GM23338 (cell line): ENCODE results near the gene MED27.

ENCODE experiments used
- CREB1 ChIP-seq: fragments of 250-450 bp; sonication (Bioruptor Pico); IDR thresholded peaks from 2 replicates; pipeline ENCODE4 v1.5.0; 2020; ENCODE audit warnings: low read depth, mild to moderate bottlenecking, moderate library complexity
- CTCF ChIP-seq, 2 experiments: fragments of 200-600 bp in 1 of 2; sonication (generic) in 1 of 2; conservative IDR thresholded peaks; 2 replicates each; pipeline versions ENCODE4 v1.5.1 to v1.6.1; 2016 to 2017; ENCODE audit warnings: antibody characterized with exemption in 2 of 2, low read depth in 2 of 2, mild to moderate bottlenecking in 2 of 2, moderate library complexity in 1 of 2
- ETS1 ChIP-seq: IDR thresholded peaks from 2 replicates; pipeline ENCODE4 v1.6.1; 2016; ENCODE audit warnings: antibody characterized with exemption
- EZH2 ChIP-seq: fragments of 200-600 bp; sonication (generic); IDR thresholded peaks from one replicate; pipeline ENCODE4 v1.8.0; 2017; ENCODE audit warnings: antibody characterized with exemption, mild to moderate bottlenecking, low read depth; ENCODE audit not compliant: unreplicated experiment
- EZH2phosphoT487 ChIP-seq: fragments of 200-600 bp; sonication (generic); IDR thresholded peaks from one replicate; pipeline ENCODE4 v1.8.1; 2018; ENCODE audit warnings: antibody characterized with exemption; ENCODE audit not compliant: unreplicated experiment
- JUNB ChIP-seq: IDR thresholded peaks from one replicate; pipeline ENCODE4 v1.6.1; 2016; ENCODE audit warnings: antibody characterized with exemption; ENCODE audit not compliant: unreplicated experiment
- NANOG ChIP-seq: IDR thresholded peaks from 2 replicates; pipeline ENCODE4 v1.6.1; 2016; ENCODE audit warnings: antibody characterized with exemption, borderline replicate concordance
- POLR2AphosphoS5 ChIP-seq: IDR thresholded peaks from 2 replicates; pipeline ENCODE4 v1.6.1; 2016; ENCODE audit warnings: antibody characterized with exemption, low read depth
- STAT1 ChIP-seq: IDR thresholded peaks from one replicate; pipeline ENCODE4 v1.6.1; 2016; ENCODE audit warnings: antibody characterized with exemption; ENCODE audit not compliant: unreplicated experiment
- TF ChIP-seq, protein P1 (sequence below): IDR thresholded peaks from one replicate; pipeline ENCODE4 v1.6.1; 2018; ENCODE audit warnings: antibody characterized with exemption; ENCODE audit not compliant: unreplicated experiment

- TF ChIP-seq, protein P1, sequence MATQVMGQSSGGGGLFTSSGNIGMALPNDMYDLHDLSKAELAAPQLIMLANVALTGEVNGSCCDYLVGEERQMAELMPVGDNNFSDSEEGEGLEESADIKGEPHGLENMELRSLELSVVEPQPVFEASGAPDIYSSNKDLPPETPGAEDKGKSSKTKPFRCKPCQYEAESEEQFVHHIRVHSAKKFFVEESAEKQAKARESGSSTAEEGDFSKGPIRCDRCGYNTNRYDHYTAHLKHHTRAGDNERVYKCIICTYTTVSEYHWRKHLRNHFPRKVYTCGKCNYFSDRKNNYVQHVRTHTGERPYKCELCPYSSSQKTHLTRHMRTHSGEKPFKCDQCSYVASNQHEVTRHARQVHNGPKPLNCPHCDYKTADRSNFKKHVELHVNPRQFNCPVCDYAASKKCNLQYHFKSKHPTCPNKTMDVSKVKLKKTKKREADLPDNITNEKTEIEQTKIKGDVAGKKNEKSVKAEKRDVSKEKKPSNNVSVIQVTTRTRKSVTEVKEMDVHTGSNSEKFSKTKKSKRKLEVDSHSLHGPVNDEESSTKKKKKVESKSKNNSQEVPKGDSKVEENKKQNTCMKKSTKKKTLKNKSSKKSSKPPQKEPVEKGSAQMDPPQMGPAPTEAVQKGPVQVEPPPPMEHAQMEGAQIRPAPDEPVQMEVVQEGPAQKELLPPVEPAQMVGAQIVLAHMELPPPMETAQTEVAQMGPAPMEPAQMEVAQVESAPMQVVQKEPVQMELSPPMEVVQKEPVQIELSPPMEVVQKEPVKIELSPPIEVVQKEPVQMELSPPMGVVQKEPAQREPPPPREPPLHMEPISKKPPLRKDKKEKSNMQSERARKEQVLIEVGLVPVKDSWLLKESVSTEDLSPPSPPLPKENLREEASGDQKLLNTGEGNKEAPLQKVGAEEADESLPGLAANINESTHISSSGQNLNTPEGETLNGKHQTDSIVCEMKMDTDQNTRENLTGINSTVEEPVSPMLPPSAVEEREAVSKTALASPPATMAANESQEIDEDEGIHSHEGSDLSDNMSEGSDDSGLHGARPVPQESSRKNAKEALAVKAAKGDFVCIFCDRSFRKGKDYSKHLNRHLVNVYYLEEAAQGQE, result no peak
- no peak for TF ChIP-seq POLR2AphosphoS5
- TF ChIP-seq CTCF (conservative IDR thresholded peaks at IDR 0.05; ENCODE audit: low read depth in 2 of 2), result no peak
- TF ChIP-seq JUNB, result no peak
- TF ChIP-seq ETS1, result no peak
- no peak for TF ChIP-seq CREB1 (CRISPR knock-in tag)
- no peak for TF ChIP-seq EZH2
- no peak for TF ChIP-seq STAT1
- no peak for TF ChIP-seq NANOG
- TF ChIP-seq EZH2phosphoT487, result no peak
Observed at GRCh38 chr9:132094314-132094791, 14.7 kb upstream of the MED27 start.
